HepG2 (cell line): ENCODE measurements around the gene AGFG1. TPM values are rescaled to one million over a fixed set of nuclear protein-coding genes. Genes with fewer than 3 reads are reported as not detected.

ENCODE experiments used
- ATAC-seq: fragments of 200-7000 bp; cut with Tn5 transposase; 3 replicates; pipeline ENCODE4 v1.9.1; 2020; ENCODE audit warnings: mild to moderate bottlenecking, moderate library complexity
- BruUV-seq: library from RNA; stranded (reverse); fragments of 400-500 nt; replicated peaks from 2 replicates; lab custom pipeline; 2021; lab: Mats Ljungman, UMichigan
- CTCF ChIA-PET: fragments of 300-600 bp; formaldehyde crosslinking; extraction: SDS; loops from one replicate; lab custom pipeline; 2021; ENCODE audit warnings: low total read pairs, inconsistent platforms, low intra/inter-chr PET ratio; lab: Yijun Ruan, JAX
- POLR2A ChIA-PET: fragments of 350-600 bp; sonication (Branson Sonifier 250); formaldehyde crosslinking; loops from one replicate; lab custom pipeline; 2020; ENCODE audit warnings: antibody characterized with exemption, inconsistent platforms; lab: Yijun Ruan, JAX
- DNase-seq: peaks from one replicate; pipeline ENCODE4 v3.0.0-alpha.2; 2015; ENCODE audit warnings: low spot score
- FAIRE-seq: peaks from 3 replicates; lab custom pipeline; 2011; peaks lifted over from hg19 to GRCh38; lab: Jason Lieb, UNC
- H2AFZ ChIP-seq: one replicate; pipeline ENCODE4 v1.6.1; 2011; ENCODE audit warnings: low read length, inconsistent platforms
- H3K27ac ChIP-seq: fragments of 300-600 bp; 3 replicates; pipeline ENCODE4 v1.8.0; 2011; ENCODE audit warnings: mixed run types, mild to moderate bottlenecking, mixed read lengths, low read length, inconsistent platforms; ENCODE audit not compliant: insufficient read depth; ENCODE audit errors: extremely low read length
- H3K27me3 ChIP-seq, 2 experiments: fragments of 200-600 bp in 1 of 2; 2 replicates in 1 of 2; 3 replicates in 1 of 2; pipeline versions ENCODE4 v1.6.0 to v1.8.0; 2011; ENCODE audit warnings: low read length in 2 of 2, mild to moderate bottlenecking in 2 of 2, moderate library complexity in 2 of 2, inconsistent platforms in 1 of 2; ENCODE audit not compliant: insufficient read depth in 2 of 2, control insufficient read depth in 1 of 2
- H3K36me3 ChIP-seq, 2 experiments: fragments of 200-600 bp in 1 of 2; replicated peaks in 1 of 2; 2 replicates in 1 of 2; 3 replicates in 1 of 2; pipeline versions ENCODE4 v1.5.1 to v1.8.0; 2011; ENCODE audit warnings: low read length in 2 of 2, inconsistent platforms in 1 of 2; ENCODE audit not compliant: insufficient read depth in 2 of 2, control insufficient read depth in 1 of 2
- H3K4me1 ChIP-seq: 2 replicates; pipeline ENCODE4 v1.5.1; 2012; ENCODE audit warnings: low read length, inconsistent platforms; ENCODE audit not compliant: insufficient read depth
- H3K4me2 ChIP-seq: 2 replicates; pipeline ENCODE4 v1.6.0; 2011; ENCODE audit warnings: low read depth, low read length, inconsistent platforms
- H3K4me3 ChIP-seq, 3 experiments: fragments of 200-600 bp in 1 of 3; sonication (generic), shearing (Covaris generic) in 1 of 3; replicated peaks in 1 of 3; 2 replicates each; pipeline ENCODE4 v1.5.1; 2011 to 2016; ENCODE audit warnings: low read length in 3 of 3, inconsistent platforms in 2 of 3, low read depth in 2 of 3, mild to moderate bottlenecking in 2 of 3, control low read depth in 1 of 3, mixed read lengths in 1 of 3; ENCODE audit not compliant: insufficient read depth in 1 of 3
- H3K79me2 ChIP-seq: one replicate; pipeline ENCODE4 v1.6.1; 2011; ENCODE audit warnings: low read length, inconsistent platforms; ENCODE audit not compliant: insufficient read depth
- H3K9ac ChIP-seq: 2 replicates; pipeline ENCODE4 v1.6.0; 2011; ENCODE audit warnings: mild to moderate bottlenecking, low read depth, low read length, inconsistent platforms; ENCODE audit not compliant: insufficient read depth
- H3K9me3 ChIP-seq: 2 replicates; pipeline ENCODE4 v1.5.1; 2012; ENCODE audit warnings: mild to moderate bottlenecking, low read length
- H4K20me1 ChIP-seq: 2 replicates; pipeline ENCODE4 v1.6.0; 2011; ENCODE audit warnings: inconsistent platforms, mild to moderate bottlenecking, low read length, moderate library complexity; ENCODE audit not compliant: insufficient read depth
- MED13 ChIP-seq: sonication (generic); formaldehyde crosslinking; IDR thresholded peaks from 2 replicates; pipeline ENCODE4 v1.5.0; 2020; ENCODE audit warnings: missing genetic modification reagents
- MEIS2 ChIP-seq: sonication (generic); formaldehyde crosslinking; IDR thresholded peaks from 2 replicates; pipeline ENCODE4 v1.9.0; 2021; ENCODE audit warnings: mild to moderate bottlenecking, missing genetic modification reagents
- MTA3 ChIP-seq: sonication (generic); formaldehyde crosslinking; IDR thresholded peaks from 2 replicates; pipeline ENCODE4 v1.4.0; 2020; ENCODE audit warnings: missing genetic modification reagents
- TBX2 ChIP-seq: sonication (generic); formaldehyde crosslinking; IDR thresholded peaks from 2 replicates; pipeline ENCODE4 v1.5.0; 2020; ENCODE audit warnings: missing genetic modification reagents, mild to moderate bottlenecking, borderline replicate concordance
- THAP11 ChIP-seq: IDR thresholded peaks from 2 replicates; pipeline ENCODE4 v1.6.1; 2016; ENCODE audit warnings: missing biosample characterization, missing genetic modification reagents
- XRCC5 ChIP-seq: fragments of 200-400 bp; formaldehyde crosslinking; optimal IDR thresholded peaks from 2 replicates; pipeline ENCODE3; 2017; ENCODE audit warnings: mild to moderate bottlenecking, low read length
- YEATS4 ChIP-seq: sonication (generic); formaldehyde crosslinking; IDR thresholded peaks from 2 replicates; pipeline ENCODE4 v1.4.0; 2020; ENCODE audit warnings: missing genetic modification reagents, borderline replicate concordance
- ZC3H13 ChIP-seq: sonication (generic); formaldehyde crosslinking; IDR thresholded peaks from 2 replicates; pipeline ENCODE4 v1.8.1; 2023; ENCODE audit warnings: mild to moderate bottlenecking, missing genetic modification reagents, moderate library complexity
- ZNF232 ChIP-seq: sonication (generic); formaldehyde crosslinking; IDR thresholded peaks from 2 replicates; pipeline ENCODE4 v1.4.0; 2020; ENCODE audit warnings: missing genetic modification reagents, borderline replicate concordance
- ZNF788 ChIP-seq: sonication (generic); formaldehyde crosslinking; IDR thresholded peaks from 2 replicates; pipeline ENCODE4 v1.5.0; 2020; ENCODE audit warnings: mild to moderate bottlenecking, missing genetic modification reagents, borderline replicate concordance
- WGBS: methylation state at CpG from one replicate; pipeline ENCODE4 v1.1.6; 2017; ENCODE audit warnings: low lambda C conversion rate; 5-methylcytosine and 5-hydroxymethylcytosine counted together
- in situ Hi-C: cut with HindIII; loops from 2 replicates; pipeline ENCODE4 v1.10.0; 2017; ENCODE audit warnings: low pct_unique_long_range_greater_than_20kb; ENCODE audit not compliant: extremely low pct_ligation_motif_present
- intact Hi-C: fragments of 100-400 bp; cut with micrococcal nuclease; formaldehyde crosslinking; loops from one replicate; pipeline ENCODE4 v1.10.0; 2022; ENCODE audit not compliant: unreplicated experiment
- polyA plus RNA-seq, 8 experiments: library from polyadenylated mRNA; depleted of rRNA in 3 of 8; stranded (reverse) in 7 of 8; unstranded in 1 of 8; fragments of >200 nt; fragmentation: Illumina TruSeq in 4 of 8; extraction: Trizol in 4 of 8; gene quantifications; 2 replicates each; pipeline versions ENCODE4 v1.2.1 to v1.2.3, GENCODE V29; 2011 to 2016; ENCODE audit warnings: low read depth in 4 of 8, missing spikeins in 1 of 8, mixed read lengths in 1 of 8; ENCODE audit not compliant: insufficient read depth in 1 of 8
- total RNA-seq, 5 experiments: library from RNA; depleted of rRNA; stranded (reverse); fragments of >200 nt; fragmentation: Illumina TruSeq; extraction: Trizol; gene quantifications; 2 replicates each; pipeline ENCODE4 v1.2.3, GENCODE V29; 2016; ENCODE audit warnings: low read depth in 1 of 5
- TF ChIP-seq, protein P1 (sequence below): sonication (generic); formaldehyde crosslinking; IDR thresholded peaks from 2 replicates; pipeline ENCODE4 v1.4.0; 2020; ENCODE audit warnings: mild to moderate bottlenecking, missing genetic modification reagents, borderline replicate concordance
- TF ChIP-seq, protein P2 (sequence below): sonication (generic); formaldehyde crosslinking; IDR thresholded peaks from 2 replicates; pipeline ENCODE4 v1.4.0; 2020; ENCODE audit warnings: missing genetic modification reagents

The AGFG1 gene
- total and polyA plus RNA-seq, 2 of the 13 experiments (the other 11 are each of a cell fraction or from before 2014, with no cell fraction given), result 145 to 168 TPM

DNA sequence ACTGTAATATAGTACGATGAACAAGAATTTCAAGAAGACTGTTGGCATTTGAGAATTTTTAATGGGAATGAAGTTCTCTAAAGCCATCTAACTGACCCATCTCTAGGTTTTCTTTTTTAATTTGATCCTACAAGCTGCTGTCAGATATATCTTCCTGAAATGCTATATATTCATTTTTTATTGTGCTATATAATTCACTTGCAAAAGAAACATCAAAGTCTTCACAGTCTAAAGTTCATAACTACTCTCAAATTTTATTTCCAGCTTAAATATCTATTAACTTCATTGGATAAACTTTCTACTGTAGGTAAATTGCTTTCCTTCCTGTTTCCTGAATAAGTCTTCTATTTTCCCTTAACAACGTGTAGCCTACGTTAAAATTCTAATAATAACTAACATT, 130.4 kb downstream of the AGFG1 start (continued):
- TF ChIP-seq, protein P1, sequence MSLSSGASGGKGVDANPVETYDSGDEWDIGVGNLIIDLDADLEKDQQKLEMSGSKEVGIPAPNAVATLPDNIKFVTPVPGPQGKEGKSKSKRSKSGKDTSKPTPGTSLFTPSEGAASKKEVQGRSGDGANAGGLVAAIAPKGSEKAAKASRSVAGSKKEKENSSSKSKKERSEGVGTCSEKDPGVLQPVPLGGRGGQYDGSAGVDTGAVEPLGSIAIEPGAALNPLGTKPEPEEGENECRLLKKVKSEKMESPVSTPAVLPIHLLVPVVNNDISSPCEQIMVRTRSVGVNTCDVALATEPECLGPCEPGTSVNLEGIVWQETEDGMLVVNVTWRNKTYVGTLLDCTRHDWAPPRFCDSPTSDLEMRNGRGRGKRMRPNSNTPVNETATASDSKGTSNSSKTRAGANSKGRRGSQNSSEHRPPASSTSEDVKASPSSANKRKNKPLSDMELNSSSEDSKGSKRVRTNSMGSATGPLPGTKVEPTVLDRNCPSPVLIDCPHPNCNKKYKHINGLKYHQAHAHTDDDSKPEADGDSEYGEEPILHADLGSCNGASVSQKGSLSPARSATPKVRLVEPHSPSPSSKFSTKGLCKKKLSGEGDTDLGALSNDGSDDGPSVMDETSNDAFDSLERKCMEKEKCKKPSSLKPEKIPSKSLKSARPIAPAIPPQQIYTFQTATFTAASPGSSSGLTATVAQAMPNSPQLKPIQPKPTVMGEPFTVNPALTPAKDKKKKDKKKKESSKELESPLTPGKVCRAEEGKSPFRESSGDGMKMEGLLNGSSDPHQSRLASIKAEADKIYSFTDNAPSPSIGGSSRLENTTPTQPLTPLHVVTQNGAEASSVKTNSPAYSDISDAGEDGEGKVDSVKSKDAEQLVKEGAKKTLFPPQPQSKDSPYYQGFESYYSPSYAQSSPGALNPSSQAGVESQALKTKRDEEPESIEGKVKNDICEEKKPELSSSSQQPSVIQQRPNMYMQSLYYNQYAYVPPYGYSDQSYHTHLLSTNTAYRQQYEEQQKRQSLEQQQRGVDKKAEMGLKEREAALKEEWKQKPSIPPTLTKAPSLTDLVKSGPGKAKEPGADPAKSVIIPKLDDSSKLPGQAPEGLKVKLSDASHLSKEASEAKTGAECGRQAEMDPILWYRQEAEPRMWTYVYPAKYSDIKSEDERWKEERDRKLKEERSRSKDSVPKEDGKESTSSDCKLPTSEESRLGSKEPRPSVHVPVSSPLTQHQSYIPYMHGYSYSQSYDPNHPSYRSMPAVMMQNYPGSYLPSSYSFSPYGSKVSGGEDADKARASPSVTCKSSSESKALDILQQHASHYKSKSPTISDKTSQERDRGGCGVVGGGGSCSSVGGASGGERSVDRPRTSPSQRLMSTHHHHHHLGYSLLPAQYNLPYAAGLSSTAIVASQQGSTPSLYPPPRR (CRISPR knock-in tag), result no peak
- no peak for TF ChIP-seq TBX2 (CRISPR knock-in tag)

DNA sequence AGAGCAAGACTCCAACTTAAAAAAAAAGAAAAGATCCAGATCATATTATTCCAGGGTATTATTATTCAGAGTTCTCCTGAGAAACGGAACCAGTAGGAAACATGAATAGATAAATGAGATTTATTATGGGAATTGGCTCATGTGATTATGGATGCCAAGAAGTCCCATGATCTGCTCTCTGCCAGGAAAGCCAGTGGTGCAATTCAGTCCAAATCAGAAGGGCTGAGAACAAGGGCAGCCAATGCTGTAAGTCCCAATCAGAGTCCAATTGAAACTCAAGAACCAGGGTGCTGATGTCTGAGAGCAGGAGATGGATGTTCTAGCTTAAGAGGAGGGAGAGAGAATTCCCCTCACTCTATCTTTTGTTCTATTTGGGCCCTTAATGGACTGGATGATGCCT, 134.5 kb downstream of the AGFG1 start:
- WGBS, result 52% methylated on average over 1 of the region's 1 CpG
- Histone ChIP-seq H3K27me3 (no peaks in the 10 kb centered on the region), H3K79me2 (no peaks in the 10 kb centered on the region), H2AFZ (no peak overlapping the region), H3K9me3 (no peaks in the 10 kb centered on the region), H3K27ac (no peak overlapping the region)
- CTCF ChIA-PET, result no interaction called here
- FAIRE-seq (no peak), DNase-seq (no peak)
- BruUV-seq, result no TSS peak
- TF ChIP-seq ZNF232 (no peak), XRCC5 (no peak), MEIS2 (CRISPR knock-in tag) (no peak), MED13 (no peak), MTA3 (no peak), ZC3H13 (CRISPR knock-in tag) (no peak), YEATS4 (CRISPR knock-in tag) (no peak), THAP11 (no peak), ZNF788 (no peak)
- TF ChIP-seq, protein P2, sequence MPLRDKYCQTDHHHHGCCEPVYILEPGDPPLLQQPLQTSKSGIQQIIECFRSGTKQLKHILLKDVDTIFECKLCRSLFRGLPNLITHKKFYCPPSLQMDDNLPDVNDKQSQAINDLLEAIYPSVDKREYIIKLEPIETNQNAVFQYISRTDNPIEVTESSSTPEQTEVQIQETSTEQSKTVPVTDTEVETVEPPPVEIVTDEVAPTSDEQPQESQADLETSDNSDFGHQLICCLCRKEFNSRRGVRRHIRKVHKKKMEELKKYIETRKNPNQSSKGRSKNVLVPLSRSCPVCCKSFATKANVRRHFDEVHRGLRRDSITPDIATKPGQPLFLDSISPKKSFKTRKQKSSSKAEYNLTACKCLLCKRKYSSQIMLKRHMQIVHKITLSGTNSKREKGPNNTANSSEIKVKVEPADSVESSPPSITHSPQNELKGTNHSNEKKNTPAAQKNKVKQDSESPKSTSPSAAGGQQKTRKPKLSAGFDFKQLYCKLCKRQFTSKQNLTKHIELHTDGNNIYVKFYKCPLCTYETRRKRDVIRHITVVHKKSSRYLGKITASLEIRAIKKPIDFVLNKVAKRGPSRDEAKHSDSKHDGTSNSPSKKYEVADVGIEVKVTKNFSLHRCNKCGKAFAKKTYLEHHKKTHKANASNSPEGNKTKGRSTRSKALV (CRISPR knock-in tag), result no peak
- TF ChIP-seq, all 625 proteins: peak for 0
- Histone ChIP-seq H3K9ac (no peak overlapping the region), H3K4me3 (no peak overlapping the region), H4K20me1 (no peaks in the 10 kb centered on the region), H3K36me3 (no peaks in the 10 kb centered on the region), H3K4me1 (no peaks in the 10 kb centered on the region), H3K4me2 (no peak overlapping the region)
- POLR2A ChIA-PET, result no interaction called here
- no peak for ATAC-seq
- intact Hi-C loops, result no loop called here
- in situ Hi-C loops, result no loop called here
